Stomach (tissue), 9 donors: ENCODE data around the gene RNU1-3. TPM values are rescaled to one million over a fixed set of nuclear protein-coding genes. Genes with fewer than 3 reads are reported as not detected.
"Not testable (repeated sequence)": the region's sequence is repeated elsewhere in the genome, so short reads cannot be mapped to it uniquely, and the experiment has no call there.

Experiments used
- DNase-seq, 2 donors: peaks; one replicate each; pipeline versions ENCODE4 v3.0.0 to v3.0.0-alpha.2; 2013 to 2019
- H3K27ac ChIP-seq, 5 donors: fragments of 200-600 bp in 4 of 5; sonication (generic) in 4 of 5; one replicate each; pipeline ENCODE4 v1.5.1; 2013 to 2019; ENCODE audit warnings: mild to moderate bottlenecking in 1 of 5, moderate library complexity in 1 of 5
- H3K27me3 ChIP-seq, 3 donors: fragments of 200-600 bp; sonication (generic); one replicate each; pipeline ENCODE4 v1.5.1; 2017 to 2019; ENCODE audit warnings: mixed run types in 1 of 3
- H3K36me3 ChIP-seq, 4 donors: fragments of 200-600 bp; sonication (generic); 1 replicate in 3 of 4; 2 replicates in 1 of 4; pipeline ENCODE4 v1.5.1; 2016 to 2019
- H3K4me1 ChIP-seq, 4 donors: fragments of 200-600 bp; sonication (generic); one replicate each; pipeline ENCODE4 v1.5.1; 2016 to 2019
- H3K4me3 ChIP-seq, 4 donors: fragments of 200-600 bp; sonication (generic) in 3 of 4; one replicate each; pipeline ENCODE4 v1.5.1; 2016 to 2019; ENCODE audit warnings: mild to moderate bottlenecking in 1 of 4
- H3K9me3 ChIP-seq, 4 donors: fragments of 200-600 bp; sonication (generic); one replicate each; pipeline ENCODE4 v1.5.1; 2016 to 2019
- CTCF ChIP-seq, 7 experiments: fragments of 450-650 bp in 4 of 7; fragments of 200-600 bp in 3 of 7; sonication (generic) in 3 of 7; IDR thresholded peaks; one replicate each; pipeline ENCODE4 v1.5.1; 2016 to 2019; ENCODE audit warnings: antibody characterized with exemption in 7 of 7, control low read depth in 2 of 7, mild to moderate bottlenecking in 1 of 7
- EP300 ChIP-seq: sonication (generic); formaldehyde crosslinking; IDR thresholded peaks from one replicate; pipeline ENCODE4 v1.6.1; 2017; ENCODE audit warnings: antibody characterized with exemption
- POLR2A ChIP-seq, 4 donors: fragments of 450-650 bp; IDR thresholded peaks; one replicate each; pipeline ENCODE4 v1.6.1; 2016; ENCODE audit warnings: antibody characterized with exemption in 4 of 4, control low read depth in 2 of 4, mild to moderate bottlenecking in 1 of 4, moderate library complexity in 1 of 4
- POLR2AphosphoS5 ChIP-seq, 3 donors: sonication (generic); formaldehyde crosslinking; IDR thresholded peaks; one replicate each; pipeline ENCODE4 v1.6.1; 2016; ENCODE audit warnings: antibody characterized with exemption in 3 of 3
- WGBS, 5 donors: extraction: QIAGEN DNeasy Blood & Tissue Kit in 3 of 5; methylation state at CpG; one replicate each; pipeline versions ENCODE4 v1.1.5 to v1.1.7; 2013 to 2018; 5-methylcytosine and 5-hydroxymethylcytosine counted together
- intact Hi-C: fragments of 100-400 bp; cut with DNase I; formaldehyde crosslinking; loops from one replicate; pipeline ENCODE4 v1.15.1; 2023; ENCODE audit warnings: low total_unique reads
- polyA plus RNA-seq, 3 donors: library from polyadenylated mRNA; stranded (reverse); fragments of 200-250 nt; gene quantifications; one replicate each; pipeline ENCODE4 v1.2.3, GENCODE V29; 2013
- total RNA-seq, 5 donors: library from RNA; depleted of rRNA; stranded (reverse); fragments of >200 nt; gene quantifications; one replicate each; pipeline versions ENCODE4 v1.1.0 to v1.2.3, GENCODE V29; 2014 to 2016
- donor health status: healthy with polysubstance abuse.
- donor health status: Bipolar disorder and iron deficiency.
- donor health status: healthy.

Gene RNU1-3
- total and polyA plus RNA-seq, 8 donors: under 0.01 to 9,966 (median under 0.01) TPM; not detected in 3

GRCh38 chr1:16646716-16647115, 20.0 kb downstream of the RNU1-3 start:
- intact Hi-C loops, DNase-seq: not testable (repeated sequence)
- WGBS, 5 donors: 87 to 89% methylated on average over 14 of the region's 17 CpGs; no CpG with 5 or more reads in 3 of the 5 donors

DNA sequence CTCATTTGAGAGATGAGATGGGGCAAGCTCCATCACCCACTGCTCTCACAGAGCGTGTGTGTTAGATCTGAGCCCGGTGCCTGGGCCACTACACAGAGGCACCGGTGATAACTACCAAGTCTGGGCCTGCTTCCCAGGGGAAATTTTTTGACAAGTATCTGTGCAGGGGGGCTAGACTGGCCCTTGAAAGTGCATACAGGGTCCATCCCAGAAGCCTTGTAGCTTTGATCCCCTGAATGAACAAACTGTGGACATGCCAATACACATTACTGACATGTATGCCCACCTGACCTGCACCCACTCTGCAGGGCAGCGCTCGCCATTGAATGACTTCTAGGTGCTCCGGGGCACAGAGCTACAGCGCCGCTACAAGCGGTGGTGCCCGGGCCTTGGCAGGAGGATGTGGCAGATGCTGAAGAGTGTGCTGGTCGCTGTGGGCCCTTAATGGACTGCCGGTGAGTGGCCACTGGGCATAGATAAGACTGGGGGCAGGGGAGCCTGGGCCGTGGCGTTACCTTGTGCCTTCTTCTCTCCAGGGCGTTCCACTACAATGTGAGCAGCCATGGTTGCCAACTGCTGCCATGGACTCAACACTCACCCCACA, 20.6 kb downstream of the RNU1-3 start:
- intact Hi-C loops, H3K4me3 ChIP-seq, H3K9me3 ChIP-seq, H3K27ac ChIP-seq: not testable (repeated sequence)
- 88 to 92% (median 91%) methylated on average over 14 to 15 of the region's 15 CpGs for WGBS, 5 donors
- peaks cover 0 to 17% (median 1%) of the 10 kb centered on the region in 4 donors for H3K36me3 ChIP-seq
- peak in 1 of 2 donors; percentile 25 for DNase-seq
- H3K27me3 ChIP-seq: peaks cover 0 to 20% (median 0%) of the 10 kb centered on the region in 3 donors
- H3K4me1 ChIP-seq: peaks cover 27 to 46% (median 43%) of the 10 kb centered on the region in 4 donors

More at GRCh38 chr1:16646716-16647115, 20.0 kb downstream of the RNU1-3 start:
- peaks cover 27 to 43% (median 41%) of the 10 kb centered on the region in 4 donors for H3K4me1 ChIP-seq
- not testable (repeated sequence) for H3K9me3 ChIP-seq, H3K27ac ChIP-seq, H3K4me3 ChIP-seq
- peaks cover 0 to 20% (median 0%) of the 10 kb centered on the region in 3 donors for H3K27me3 ChIP-seq
- H3K36me3 ChIP-seq: peaks cover 0 to 11% (median 0%) of the 10 kb centered on the region in 4 donors

DNA sequence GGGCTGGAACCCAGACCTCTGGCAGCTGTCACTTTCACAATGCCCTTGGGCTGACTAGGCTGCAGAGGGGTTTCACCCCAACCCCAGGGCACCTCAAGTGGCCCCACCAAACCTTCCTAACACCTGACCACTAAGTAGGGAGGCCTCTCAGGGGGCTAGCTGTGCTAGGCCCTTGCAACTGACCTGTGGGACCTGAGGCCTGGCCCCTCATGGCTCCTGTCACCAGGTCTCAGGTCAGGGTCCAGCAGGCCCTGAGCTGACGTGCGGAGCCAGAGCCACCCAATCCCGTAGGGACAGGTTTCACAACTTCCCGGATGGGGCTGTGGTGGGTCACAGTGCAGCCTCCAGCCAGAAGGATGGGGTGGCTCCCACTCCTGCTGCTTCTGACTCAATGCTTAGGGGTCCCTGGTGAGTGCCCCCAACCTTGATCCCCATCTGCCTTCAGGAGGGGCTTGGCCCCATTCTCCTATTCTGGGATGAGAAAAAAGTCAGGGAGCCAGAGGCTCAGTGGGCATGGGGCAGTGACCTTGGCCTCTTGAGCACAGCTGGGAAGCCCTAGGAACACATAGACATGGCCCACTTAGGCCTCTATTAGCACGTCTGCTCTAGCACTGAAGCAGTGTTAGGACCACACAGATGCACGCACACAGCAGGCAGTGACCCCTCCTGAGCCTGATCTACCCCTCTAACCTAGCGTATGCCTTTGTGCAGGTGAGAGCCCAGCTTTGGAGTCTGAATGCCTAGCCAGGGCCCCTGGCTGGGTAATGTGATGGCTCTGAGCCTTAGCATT, 21.3 kb downstream of the RNU1-3 start:
- Histone ChIP-seq H3K27ac (peak overlapping the region in 4 of 5 donors; percentile 81 to 92 (median 87)), H3K36me3 (peaks cover 0 to 18% (median 1%) of the 10 kb centered on the region in 4 donors), H3K4me3 (peak overlapping the region; percentile 60 to 86 (median 70)), H3K4me1 (peaks cover 27 to 53% (median 43%) of the 10 kb centered on the region in 4 donors), H3K27me3 (peaks cover 0 to 20% (median 0%) of the 10 kb centered on the region in 3 donors)
- peak; percentile 44 to 52 for DNase-seq
- H3K9me3 ChIP-seq, intact Hi-C loops: not testable (repeated sequence)
- WGBS, 5 donors: 70 to 92% (median 80%) methylated on average over 6 to 7 of the region's 7 CpGs

GRCh38 chr1:16644482-16645270, 22.1 kb downstream of the RNU1-3 start:
- peaks cover 0 to 18% (median 1%) of the 10 kb centered on the region in 4 donors for H3K36me3 ChIP-seq
- peaks cover 0 to 20% (median 0%) of the 10 kb centered on the region in 3 donors for H3K27me3 ChIP-seq
- 4 to 6% (median 5%) methylated on average over 61 of the region's 61 CpGs for WGBS, 5 donors
- H3K9me3 ChIP-seq, intact Hi-C loops: not testable (repeated sequence)
- DNase-seq: peak; percentile 99
- TF ChIP-seq CTCF (IDR thresholded peaks at IDR 0.05) (peak in 3 of 7 experiments; percentile 14 to 69 (median 48)), POLR2AphosphoS5 (IDR thresholded peaks at IDR 0.05) (peak; percentile 96 to 99 (median 97))
- H3K27ac ChIP-seq: peak overlapping the region; percentile 72 to 92 (median 85)
- H3K4me1 ChIP-seq: peaks cover 27 to 58% (median 45%) of the 10 kb centered on the region in 4 donors
- peak overlapping the region; percentile 60 to 86 (median 70) for H3K4me3 ChIP-seq

GRCh38 chr1:16644193-16644481, 22.6 kb downstream of the RNU1-3 start:
- intact Hi-C loops: no loop called here
- H3K4me1 ChIP-seq: peaks cover 27 to 63% (median 45%) of the 10 kb centered on the region in 4 donors
- TF ChIP-seq POLR2A (IDR thresholded peaks at IDR 0.05) (no peak), POLR2AphosphoS5 (IDR thresholded peaks at IDR 0.05) (no peak), EP300 (no peak), CTCF (IDR thresholded peaks at IDR 0.05) (no peak)
- peaks cover 0 to 23% (median 4%) of the 10 kb centered on the region in 4 donors for H3K36me3 ChIP-seq
- H3K27me3 ChIP-seq: peaks cover 0 to 20% (median 0%) of the 10 kb centered on the region in 3 donors
- peak overlapping the region; percentile 60 to 86 (median 70) for H3K4me3 ChIP-seq
- peak overlapping the region; percentile 72 to 92 (median 85) for H3K27ac ChIP-seq
- WGBS, 5 donors: 0% methylated on average over 16 of the region's 16 CpGs
- no peaks in the 10 kb centered on the region for H3K9me3 ChIP-seq
- no peak for DNase-seq

DNA sequence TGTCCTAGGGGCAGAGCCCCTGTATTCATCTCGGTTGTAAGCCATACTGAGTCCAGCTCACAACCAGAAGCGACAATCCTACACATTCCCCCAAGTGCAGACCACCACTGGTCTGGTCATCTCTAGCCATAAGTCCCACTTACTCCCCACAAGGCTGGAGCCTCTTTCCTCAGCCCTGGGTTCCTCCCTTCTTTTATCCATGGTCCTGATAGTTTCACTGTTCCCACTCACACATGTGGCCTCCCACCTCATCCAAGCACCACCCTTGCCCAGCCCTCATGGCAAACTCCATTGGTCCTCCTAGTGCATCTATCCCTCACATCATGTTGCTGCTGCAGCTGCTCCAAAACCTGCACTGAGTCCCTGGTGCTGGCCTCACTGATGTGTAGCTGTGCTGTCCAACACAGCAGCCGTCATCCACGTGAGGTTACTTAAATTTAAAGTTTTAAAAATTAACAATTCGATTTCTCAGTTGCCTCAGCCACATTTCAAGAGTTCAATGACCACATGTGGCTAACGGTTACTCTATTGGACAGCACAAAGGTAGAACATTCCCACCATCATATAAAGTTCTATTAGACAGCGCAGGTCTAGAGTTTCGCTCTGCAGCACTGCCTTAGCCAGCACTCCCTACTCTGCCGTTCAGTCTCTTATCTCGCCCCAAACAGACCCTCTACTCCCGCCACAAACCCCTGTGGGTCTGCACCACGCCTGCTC, 23.1 kb downstream of the RNU1-3 start:
- H3K4me1 ChIP-seq: peaks cover 27 to 66% (median 45%) of the 10 kb centered on the region in 4 donors
- peaks cover 0 to 25% (median 5%) of the 10 kb centered on the region in 4 donors for H3K36me3 ChIP-seq
- peak; percentile 25 to 44 for DNase-seq
- intact Hi-C loops, H3K9me3 ChIP-seq: not testable (repeated sequence)
- peak overlapping the region; percentile 60 to 86 (median 70) for H3K4me3 ChIP-seq
- H3K27ac ChIP-seq: peak overlapping the region in 4 of 5 donors; percentile 81 to 92 (median 87)
- peaks cover 0 to 17% (median 0%) of the 10 kb centered on the region in 3 donors for H3K27me3 ChIP-seq
- 20 to 23% (median 22%) methylated on average over 12 of the region's 12 CpGs for WGBS, 5 donors

DNA sequence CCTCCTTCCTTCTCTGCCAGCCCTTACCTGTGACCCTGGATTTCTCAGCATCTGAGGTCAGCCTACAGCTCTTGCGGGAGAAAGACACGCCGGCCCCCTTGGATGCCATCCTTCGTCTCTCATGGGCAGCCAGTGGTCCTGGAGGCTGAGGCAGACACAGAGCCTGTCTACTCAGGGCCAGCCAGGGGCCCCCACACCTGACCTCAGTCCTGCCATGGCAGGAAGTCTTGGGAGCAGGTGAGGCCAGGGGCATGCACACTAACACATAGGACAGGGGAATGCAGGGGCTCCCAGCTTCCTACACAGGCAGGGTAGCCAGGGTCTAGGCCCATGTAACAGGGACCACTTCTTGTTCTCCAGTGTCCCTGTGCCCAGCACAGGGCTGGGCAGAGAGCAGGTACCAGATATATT, 23.7 kb downstream of the RNU1-3 start:
- intact Hi-C loops, H3K9me3 ChIP-seq: not testable (repeated sequence)
- peak in 1 of 2 donors; percentile 33 for DNase-seq
- peaks cover 0 to 11% (median 0%) of the 10 kb centered on the region in 3 donors for H3K27me3 ChIP-seq
- WGBS, 5 donors: 80 to 91% (median 91%) methylated on average over 4 of the region's 4 CpGs
- peak overlapping the region in 3 of 5 donors; percentile 1 to 92 (median 28) for H3K27ac ChIP-seq
- H3K4me1 ChIP-seq: peaks cover 27 to 65% (median 42%) of the 10 kb centered on the region in 4 donors
- H3K36me3 ChIP-seq: peaks cover 0 to 25% (median 5%) of the 10 kb centered on the region in 4 donors
- H3K4me3 ChIP-seq: peak overlapping the region; percentile 60 to 86 (median 70)
